ENCODE measurements around the gene KLF6. TPM values are rescaled to one million over a fixed set of nuclear protein-coding genes. Genes with fewer than 3 reads are reported as not detected.

Gene KLF6
- total RNA-seq, 2 experiments from 2014 or later, result 155 to 167 TPM

DNA sequence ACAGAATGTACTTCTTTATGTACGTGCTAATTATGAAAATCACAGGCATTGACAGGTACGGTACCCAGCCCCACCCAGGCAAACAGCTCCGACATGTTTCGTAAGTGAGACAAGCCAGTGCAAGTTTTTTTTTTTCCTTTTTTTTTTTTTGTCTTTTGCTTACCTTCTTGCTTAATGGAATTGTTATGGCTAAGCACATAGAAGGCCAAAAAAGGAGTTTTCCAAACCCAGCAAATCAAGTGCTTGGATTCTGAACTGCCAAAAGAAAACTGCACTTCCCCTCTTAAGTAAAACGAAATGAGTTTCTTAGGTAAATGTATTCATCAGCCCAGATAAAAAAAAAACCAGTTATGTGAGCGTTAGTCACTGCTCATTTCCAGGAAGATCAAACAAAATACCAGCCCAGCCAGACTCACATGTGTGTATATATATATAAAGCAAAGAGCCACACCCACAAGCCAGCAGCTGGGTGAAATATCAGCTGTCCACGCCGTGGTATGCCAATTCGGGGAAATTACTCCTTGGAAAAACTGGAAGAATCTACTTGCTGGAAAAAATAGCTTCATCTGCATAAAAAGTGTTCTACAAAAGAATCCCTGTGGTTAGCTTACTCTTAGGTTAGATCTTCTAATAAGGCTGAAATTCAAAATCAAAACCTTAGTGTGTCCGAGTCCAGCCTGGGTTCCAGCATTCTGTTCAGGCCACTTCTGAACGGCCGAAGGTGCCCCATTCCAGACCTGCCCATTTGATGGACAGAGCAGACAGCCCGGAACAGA is 8.0 kb downstream of the KLF6 start:
- peaks cover 79% of the 10 kb centered on the region for H3K36me3 Mint-ChIP-seq (ENCODE audit: low read depth)
- ChIA-PET POLR2A (interaction anchor here (0.6 to 1.8 kb wide), 3 partner anchors 11 to 579 kb away, joined by 3 to 5 read pairs (median 5); no protein-coding TSS in a partner anchor), CTCF (interaction anchor here (0.6 to 2.7 kb wide), 4 partner anchors 11 to 563 kb away, joined by 3 to 11 read pairs (median 3); no protein-coding TSS in a partner anchor)
- peak; percentile 70 for DNase-seq
- H3K9me3 Mint-ChIP-seq, result no peaks in the 10 kb centered on the region
- peak overlapping the region; percentile 83 for H3K27ac Mint-ChIP-seq
- H3K4me1 Mint-ChIP-seq, result peaks cover 64% of the 10 kb centered on the region
- peak overlapping the region; percentile 53 for H3K4me3 Mint-ChIP-seq
- H3K27me3 Mint-ChIP-seq, result no peaks in the 10 kb centered on the region

DNA sequence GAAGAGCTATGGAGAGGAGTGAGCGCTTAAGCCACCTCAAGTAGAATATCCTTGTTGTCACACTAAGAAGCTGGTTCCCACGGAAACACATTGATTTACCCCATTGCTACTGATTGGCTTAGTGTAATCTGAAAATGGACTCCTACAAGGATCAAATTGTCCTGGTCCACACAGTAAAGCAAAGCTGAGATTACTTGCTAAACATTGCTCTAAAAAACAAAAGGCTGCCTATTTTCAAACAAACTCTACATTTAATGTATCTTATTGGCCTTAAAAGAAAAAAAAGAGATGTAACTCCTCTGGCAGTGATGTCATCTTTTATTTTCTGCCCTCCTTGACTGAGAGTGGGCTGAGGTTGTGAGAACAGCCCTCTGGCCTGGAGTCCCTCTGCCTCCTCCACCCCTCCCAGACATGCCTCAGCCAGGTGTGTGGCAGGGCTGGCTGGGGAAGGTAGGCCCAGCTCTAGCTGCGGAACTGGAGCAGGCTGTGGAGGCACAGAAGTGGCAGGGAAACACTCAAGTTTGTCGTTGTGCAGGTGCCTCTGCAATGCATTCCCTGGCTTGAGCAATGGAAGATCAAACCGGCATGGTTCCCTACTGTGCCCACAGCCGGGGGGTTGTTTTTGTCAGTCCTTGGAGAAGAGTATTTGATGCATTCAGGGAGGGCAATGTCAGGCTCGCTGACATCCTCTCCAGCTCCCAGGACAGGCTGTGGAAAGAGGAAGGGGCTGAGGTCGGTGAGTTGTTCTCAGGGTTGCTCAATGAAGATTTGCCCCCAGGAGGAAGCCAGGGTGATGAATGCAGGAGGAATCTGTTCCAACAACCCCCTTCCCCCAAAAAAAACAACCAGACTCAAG is 9.1 kb downstream of the KLF6 start:
- Mint-ChIP-seq H3K9me3 (no peaks in the 10 kb centered on the region), H3K4me3 (no peak overlapping the region), H3K36me3 (ENCODE audit: low read depth) (peaks cover 68% of the 10 kb centered on the region), H3K27me3 (no peaks in the 10 kb centered on the region), H3K4me1 (peaks cover 53% of the 10 kb centered on the region), H3K27ac (peak overlapping the region; percentile 43)
- ChIA-PET POLR2A (interaction anchor here (0.6 to 1.8 kb wide), 2 partner anchors 10 to 578 kb away, joined by 5 read pairs; no protein-coding TSS in a partner anchor), CTCF (interaction anchor here (0.6 to 2.7 kb wide), 5 partner anchors 12 to 578 kb away, joined by 3 to 11 read pairs (median 3); no protein-coding TSS in a partner anchor)
- DNase-seq, result no peak

DNA sequence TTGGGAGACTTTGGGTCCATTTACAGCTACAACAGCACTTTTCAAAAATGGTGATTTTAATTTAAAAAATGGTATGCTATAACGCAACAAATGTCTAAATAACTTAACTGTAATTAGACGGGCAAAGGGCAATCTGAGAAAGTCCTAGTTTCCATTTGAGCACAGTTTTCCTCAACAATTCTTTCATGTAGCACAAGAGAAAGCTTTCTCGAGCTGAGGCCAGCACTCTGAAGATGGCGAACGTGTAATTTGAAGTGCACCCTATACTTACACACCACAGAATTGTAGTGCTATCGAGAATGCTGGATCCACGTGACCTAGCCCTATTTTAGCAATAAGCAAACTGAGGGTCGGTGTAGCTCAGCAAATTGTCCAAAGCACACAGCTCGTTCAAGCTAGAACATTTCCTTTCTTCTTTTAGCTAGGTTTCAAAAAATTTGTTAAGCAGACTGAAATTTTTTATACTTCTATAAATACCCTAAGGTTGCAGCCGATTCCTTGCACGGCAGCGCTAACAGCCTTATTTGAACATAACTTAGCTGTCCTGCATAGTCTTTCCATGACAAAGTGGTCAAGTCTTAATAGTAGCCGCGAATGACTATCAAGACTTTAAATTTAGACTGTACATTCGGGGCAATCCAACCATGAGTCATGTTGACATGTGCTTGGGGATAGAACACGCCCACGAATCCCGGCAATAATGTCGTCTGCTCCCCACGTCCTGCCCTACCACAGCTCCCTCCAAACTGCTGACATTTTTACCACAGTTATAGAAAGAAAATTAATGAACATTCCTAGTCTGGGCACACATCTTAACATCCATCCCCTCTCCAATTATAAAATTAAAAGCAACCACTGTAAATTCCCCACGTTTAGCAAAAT is 10.0 kb downstream of the KLF6 start:
- peaks cover 60% of the 10 kb centered on the region for H3K36me3 Mint-ChIP-seq (ENCODE audit: low read depth)

DNA sequence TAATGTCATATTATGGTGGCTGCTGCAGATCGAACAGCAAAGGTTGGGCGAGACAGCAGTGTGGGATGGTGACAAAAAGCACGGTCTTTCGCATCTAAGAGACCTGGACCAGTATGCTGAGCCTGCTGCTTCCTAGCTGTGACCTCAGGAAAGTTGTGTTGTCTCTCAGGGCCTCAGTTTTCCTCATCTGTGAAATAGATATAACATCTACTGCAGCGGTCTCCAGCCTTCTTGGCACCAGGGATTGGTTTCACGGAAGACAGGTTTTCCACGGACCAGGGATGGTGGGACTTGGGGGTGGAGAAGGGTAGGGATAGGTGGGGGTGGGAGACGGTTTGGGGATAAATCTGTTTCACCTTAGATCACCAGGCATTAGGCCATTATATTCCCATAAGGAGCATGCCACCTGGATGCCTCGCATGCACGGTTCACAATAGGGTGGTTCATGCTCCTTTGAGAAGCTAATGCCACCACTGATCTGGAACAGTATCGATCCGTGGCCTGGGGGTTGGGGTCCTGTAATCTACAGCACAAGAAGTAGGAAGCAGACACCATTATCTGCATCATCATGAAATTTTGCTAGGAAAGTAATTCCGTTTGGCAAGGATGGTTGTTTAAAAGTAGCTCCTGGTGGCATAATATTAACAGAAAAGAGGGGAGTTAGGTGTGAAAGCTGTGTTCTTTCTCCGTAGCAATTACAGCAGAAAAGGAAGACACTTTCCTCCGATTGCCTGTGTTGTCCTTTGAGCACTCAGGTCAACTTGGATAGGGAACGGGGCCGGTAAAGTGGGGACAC is 10.8 kb downstream of the KLF6 start:
- H3K36me3 Mint-ChIP-seq (ENCODE audit: low read depth), result peaks cover 51% of the 10 kb centered on the region
- no peak overlapping the region for H3K4me3 Mint-ChIP-seq
- POLR2A ChIA-PET, result interaction anchor here (0.8 kb wide), 1 partner anchor 78 kb away, joined by 3 read pairs; no protein-coding TSS in a partner anchor
- H3K27me3 Mint-ChIP-seq, result no peaks in the 10 kb centered on the region
- no peak for DNase-seq
- peaks cover 40% of the 10 kb centered on the region for H3K4me1 Mint-ChIP-seq
- H3K27ac Mint-ChIP-seq, result no peak overlapping the region
- H3K9me3 Mint-ChIP-seq, result no peaks in the 10 kb centered on the region
- CTCF ChIA-PET, result interaction anchor here (0.6 to 1.4 kb wide), 7 partner anchors 9 to 173 kb away, joined by 3 to 4 read pairs (median 3); no protein-coding TSS in a partner anchor

More for the DNA sequence above, 10.0 kb downstream of the KLF6 start:
- DNase-seq, result no peak
- ChIA-PET POLR2A (interaction anchor here (0.8 to 1.8 kb wide), 2 partner anchors 9 to 77 kb away, joined by 3 to 5 read pairs; no protein-coding TSS in a partner anchor), CTCF (interaction anchor here (0.8 to 1.4 kb wide), 7 partner anchors 10 to 578 kb away, joined by 3 to 4 read pairs (median 3); no protein-coding TSS in a partner anchor)
- no peak overlapping the region for H3K4me3 Mint-ChIP-seq
- H3K9me3 Mint-ChIP-seq, result no peaks in the 10 kb centered on the region
- H3K27me3 Mint-ChIP-seq, result no peaks in the 10 kb centered on the region
- peaks cover 46% of the 10 kb centered on the region for H3K4me1 Mint-ChIP-seq
- H3K27ac Mint-ChIP-seq, result no peak overlapping the region

DNA sequence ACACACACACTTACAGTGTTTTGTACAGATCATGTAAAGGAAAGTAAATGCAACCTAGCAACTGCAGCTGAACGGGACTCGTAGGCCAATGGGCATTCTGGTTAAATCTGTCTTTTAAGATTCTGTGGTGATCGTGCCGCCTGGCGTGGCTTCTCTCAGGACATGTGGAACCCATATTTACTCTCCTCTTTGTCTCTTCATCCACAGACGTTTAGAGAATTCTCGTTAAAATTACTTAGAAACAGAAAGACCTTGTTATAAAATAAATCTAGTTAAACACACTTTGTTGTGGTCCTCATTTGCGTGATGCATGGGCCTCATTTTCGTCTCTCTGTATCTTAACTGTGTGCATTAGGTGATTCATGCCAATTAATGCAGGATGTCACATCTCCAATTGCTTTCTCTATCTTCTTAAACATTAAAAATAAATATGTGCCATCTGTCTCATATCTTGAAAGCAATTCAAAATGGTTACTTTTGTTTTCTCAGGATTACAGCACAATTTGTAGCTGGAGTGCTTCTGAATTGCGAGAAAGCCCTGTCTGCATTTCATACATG is 11.5 kb downstream of the KLF6 start:
- H3K36me3 Mint-ChIP-seq (ENCODE audit: low read depth), result peaks cover 44% of the 10 kb centered on the region
- POLR2A ChIA-PET, result no interaction called here
- no peak overlapping the region for H3K4me3 Mint-ChIP-seq
- no peaks in the 10 kb centered on the region for H3K9me3 Mint-ChIP-seq
- DNase-seq, result no peak
- peaks cover 40% of the 10 kb centered on the region for H3K4me1 Mint-ChIP-seq
- H3K27ac Mint-ChIP-seq, result no peak overlapping the region
- CTCF ChIA-PET, result interaction anchor here (1.0 to 1.3 kb wide), 3 partner anchors 8 to 20 kb away, joined by 3 to 4 read pairs (median 3); no protein-coding TSS in a partner anchor
- H3K27me3 Mint-ChIP-seq, result no peaks in the 10 kb centered on the region

DNA sequence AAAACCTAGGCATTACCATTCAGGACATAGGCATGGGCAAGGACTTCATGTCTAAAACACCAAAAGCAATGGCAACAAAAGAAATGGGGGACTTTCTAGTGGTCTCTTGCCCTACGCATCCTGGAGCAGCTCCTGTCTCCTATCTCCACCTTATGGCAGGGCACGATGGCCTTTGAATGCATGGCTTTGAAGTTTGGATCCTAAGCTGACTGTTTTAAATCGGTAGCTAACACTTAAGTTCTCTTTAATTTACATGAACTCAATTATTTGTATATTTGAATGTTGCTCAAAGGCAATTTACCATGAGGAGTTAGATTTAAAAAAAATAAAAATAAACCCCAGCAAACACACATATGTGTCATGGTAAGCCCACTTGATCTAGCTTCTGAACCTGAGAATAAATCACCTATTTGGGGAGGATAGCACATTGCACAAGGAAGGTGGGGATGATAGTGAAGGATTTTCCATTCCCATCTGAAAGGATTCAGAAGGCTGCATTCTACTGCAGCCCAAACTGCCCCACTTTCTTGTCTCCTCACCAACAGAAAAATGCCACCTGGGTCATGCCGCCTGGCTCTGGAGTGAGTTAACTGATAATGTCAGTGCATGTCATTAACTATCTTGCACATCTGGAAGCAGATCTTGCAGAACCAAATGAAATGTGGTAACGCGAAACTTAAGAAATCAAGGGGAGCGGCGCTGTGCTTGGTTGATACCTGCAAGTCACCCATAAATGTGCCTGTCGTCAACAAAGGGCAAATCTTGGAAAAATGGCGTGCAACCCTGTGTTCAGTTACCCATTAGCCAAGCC is 12.4 kb downstream of the KLF6 start:
- no peak for DNase-seq
- peaks cover 32% of the 10 kb centered on the region for H3K4me1 Mint-ChIP-seq
- no peaks in the 10 kb centered on the region for H3K9me3 Mint-ChIP-seq
- H3K4me3 Mint-ChIP-seq, result no peak overlapping the region
- POLR2A ChIA-PET, result no interaction called here
- peaks cover 35% of the 10 kb centered on the region for H3K36me3 Mint-ChIP-seq (ENCODE audit: low read depth)
- CTCF ChIA-PET, result interaction anchor here (0.6 to 1.0 kb wide), 2 partner anchors 14 to 766 kb away, joined by 3 read pairs; no protein-coding TSS in a partner anchor
- no peaks in the 10 kb centered on the region for H3K27me3 Mint-ChIP-seq
- H3K27ac Mint-ChIP-seq, result peak overlapping the region; percentile 20

DNA sequence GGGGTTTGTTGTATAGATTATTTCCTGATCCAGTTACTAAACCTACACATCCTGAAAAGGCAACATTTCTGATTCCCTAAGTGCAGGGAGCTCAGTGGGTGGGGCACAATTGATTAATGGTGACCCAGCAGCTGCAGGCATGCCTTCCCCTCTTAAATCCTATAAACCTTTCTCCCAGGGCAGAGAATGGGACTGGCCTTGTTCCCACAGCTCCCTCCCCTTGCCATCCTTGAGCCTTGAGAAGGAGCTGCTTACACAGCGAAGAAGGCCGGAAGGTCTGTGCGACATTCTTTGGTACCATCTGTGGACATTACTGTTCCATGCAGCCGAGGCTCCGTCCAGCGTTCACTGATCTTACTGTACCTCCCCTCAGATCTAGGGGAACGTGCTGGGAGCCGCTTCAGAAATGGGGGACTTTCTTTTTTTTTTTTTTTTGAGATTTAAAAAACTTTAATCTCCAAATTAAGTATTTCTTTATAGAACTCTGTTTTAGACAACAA is 14.3 kb downstream of the KLF6 start:
- CTCF ChIA-PET, result interaction anchor here (0.6 to 1.0 kb wide), 3 partner anchors 9 to 578 kb away, joined by 3 to 4 read pairs (median 3); no protein-coding TSS in a partner anchor
- H3K4me1 Mint-ChIP-seq, result peaks cover 30% of the 10 kb centered on the region
- no peak overlapping the region for H3K27ac Mint-ChIP-seq
- peaks cover 19% of the 10 kb centered on the region for H3K36me3 Mint-ChIP-seq (ENCODE audit: low read depth)
- H3K9me3 Mint-ChIP-seq, result no peaks in the 10 kb centered on the region
- POLR2A ChIA-PET, result no interaction called here
- H3K4me3 Mint-ChIP-seq, result no peak overlapping the region
- no peaks in the 10 kb centered on the region for H3K27me3 Mint-ChIP-seq
- no peak for DNase-seq

DNA sequence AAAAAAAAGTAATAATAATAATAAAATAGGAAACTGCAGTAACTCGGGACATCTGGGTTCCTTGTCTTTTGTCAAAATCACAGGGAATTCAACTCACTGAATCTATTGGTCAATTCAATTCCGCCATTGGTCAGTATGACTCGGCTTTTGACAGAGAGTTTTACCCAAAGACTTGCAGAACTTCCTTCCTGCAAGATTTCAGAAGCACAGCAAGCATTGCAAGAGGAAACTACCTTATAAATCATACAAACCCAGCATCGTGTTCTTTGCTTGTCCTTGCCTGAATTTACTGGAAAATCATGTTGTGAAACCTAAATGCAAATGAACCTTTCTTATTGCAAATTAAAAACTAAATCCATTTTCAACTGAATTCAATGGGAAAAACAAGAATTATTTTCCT is 15.5 kb downstream of the KLF6 start:
- no peaks in the 10 kb centered on the region for H3K27me3 Mint-ChIP-seq
- peaks cover 12% of the 10 kb centered on the region for H3K36me3 Mint-ChIP-seq (ENCODE audit: low read depth)
- ChIA-PET POLR2A (no interaction called here), CTCF (no interaction called here)
- DNase-seq, result no peak
- H3K4me3 Mint-ChIP-seq, result no peak overlapping the region
- no peak overlapping the region for H3K27ac Mint-ChIP-seq
- H3K9me3 Mint-ChIP-seq, result no peaks in the 10 kb centered on the region
- H3K4me1 Mint-ChIP-seq, result peaks cover 37% of the 10 kb centered on the region

DNA sequence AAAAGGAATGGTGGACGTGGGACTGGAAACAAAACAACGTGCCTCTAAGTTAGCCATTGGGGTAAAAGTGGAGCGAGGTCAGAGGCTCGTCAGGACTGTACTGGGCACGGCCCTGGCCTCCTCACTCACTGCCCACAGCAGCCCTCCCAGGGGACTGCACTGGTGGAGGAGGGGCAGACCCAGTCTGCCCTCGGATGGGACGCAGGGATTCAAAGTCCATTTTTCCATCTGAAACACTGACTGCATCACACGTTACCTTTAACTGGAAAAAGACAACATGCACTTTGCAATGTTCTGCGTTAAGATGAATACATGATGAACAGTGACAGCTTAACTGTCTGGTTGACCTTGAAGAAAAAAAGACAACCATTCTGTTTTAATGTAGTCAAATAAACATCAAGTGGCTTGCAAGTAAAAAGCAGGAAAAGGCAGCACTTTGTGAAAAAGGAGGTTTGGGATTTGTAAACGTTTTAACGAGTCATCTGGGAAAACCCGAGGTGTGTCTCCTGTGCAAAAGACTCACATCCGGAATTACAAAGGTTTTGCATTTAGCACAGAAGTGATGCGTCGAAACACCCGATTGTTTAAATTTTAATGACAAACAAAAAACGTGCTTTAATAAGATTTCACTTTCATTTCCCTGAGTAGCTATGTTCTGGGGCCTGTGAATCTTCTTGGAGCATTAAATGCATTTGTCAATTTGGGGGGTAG is 18.8 kb downstream of the KLF6 start:
- Mint-ChIP-seq H3K27me3 (no peaks in the 10 kb centered on the region), H3K9me3 (peaks cover 3% of the 10 kb centered on the region), H3K4me1 (peaks cover 66% of the 10 kb centered on the region), H3K36me3 (ENCODE audit: low read depth) (peaks cover 2% of the 10 kb centered on the region), H3K27ac (peak overlapping the region; percentile 87), H3K4me3 (no peak overlapping the region)
- CTCF ChIA-PET, result interaction anchor here (0.8 to 1.4 kb wide), 3 partner anchors 8 to 16 kb away, joined by 3 read pairs; no protein-coding TSS in a partner anchor
- POLR2A ChIA-PET, result interaction anchor here (2.2 kb wide), 1 partner anchor 10 kb away, joined by 5 read pairs; no protein-coding TSS in a partner anchor
- DNase-seq, result no peak

DNA sequence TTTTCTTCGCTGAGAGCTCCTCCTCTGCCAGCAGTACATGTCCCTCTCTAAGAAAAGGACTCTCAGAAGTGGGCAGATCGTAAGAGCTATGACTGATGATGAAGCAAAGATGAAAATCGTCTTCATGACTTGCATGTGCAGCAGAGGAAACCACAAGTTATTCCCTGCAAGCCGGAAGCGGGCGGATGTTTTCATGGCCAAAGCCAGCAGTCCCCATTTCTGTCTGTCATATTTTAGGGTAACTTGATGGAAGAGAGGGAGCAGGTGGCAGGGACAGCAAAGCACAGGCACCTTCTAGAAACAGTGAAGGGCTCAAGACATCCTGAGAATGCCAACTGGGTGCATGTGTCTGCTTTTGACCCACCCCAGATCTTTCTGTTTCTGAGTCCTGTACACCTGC is 19.9 kb downstream of the KLF6 start:
- peak; percentile 59 for DNase-seq
- peaks cover 75% of the 10 kb centered on the region for H3K4me1 Mint-ChIP-seq
- peaks cover 6% of the 10 kb centered on the region for H3K36me3 Mint-ChIP-seq (ENCODE audit: low read depth)
- peak overlapping the region; percentile 87 for H3K27ac Mint-ChIP-seq
- no peaks in the 10 kb centered on the region for H3K27me3 Mint-ChIP-seq
- ChIA-PET CTCF (interaction anchor here (1.0 to 2.2 kb wide), 5 partner anchors 9 to 25 kb away, joined by 3 to 11 read pairs (median 3); no protein-coding TSS in a partner anchor), POLR2A (interaction anchor here (2.2 kb wide), 1 partner anchor 11 kb away, joined by 5 read pairs; no protein-coding TSS in a partner anchor)
- peak overlapping the region; percentile 58 for H3K4me3 Mint-ChIP-seq
- peaks cover 3% of the 10 kb centered on the region for H3K9me3 Mint-ChIP-seq
